HG02852 (cell line): ENCODE results near the gene LIFR.
"Not testable (repeated sequence)": the region's sequence is repeated elsewhere in the genome, so short reads cannot be mapped to it uniquely, and the experiment has no call there.

ENCODE experiments used
- ATAC-seq: cut with Tn5 transposase; IDR thresholded peaks from one replicate; pipeline ENCODE4 v1.9.1; 2021; ENCODE audit warnings: mild to moderate bottlenecking, moderate library complexity; ENCODE audit not compliant: unreplicated experiment

The LIFR gene

GRCh38 chr5:38524022-38524421, 32.4 kb downstream of the LIFR start:
- no peak for ATAC-seq

- ATAC-seq, result no peak
Observed at GRCh38 chr5:38519476-38519875, 37.0 kb downstream of the LIFR start.

GRCh38 chr5:38518341-38518740, 38.1 kb downstream of the LIFR start:
- no peak for ATAC-seq

- ATAC-seq, result not testable (repeated sequence)
Observed at GRCh38 chr5:38516649-38517048, 39.8 kb downstream of the LIFR start.

GRCh38 chr5:38515646-38516045, 40.8 kb downstream of the LIFR start:
- ATAC-seq, result no peak

GRCh38 chr5:38515092-38515491, 41.4 kb downstream of the LIFR start:
- ATAC-seq, result no peak

- ATAC-seq, result no peak
Observed at GRCh38 chr5:38509185-38509584, 47.3 kb downstream of the LIFR start.

GRCh38 chr5:38506302-38506701, 50.1 kb downstream of the LIFR start:
- no peak for ATAC-seq

GRCh38 chr5:38500573-38501260, 55.7 kb downstream of the LIFR start:
- no peak for ATAC-seq

- ATAC-seq, result no peak
Observed at GRCh38 chr5:38497946-38498345, 58.5 kb downstream of the LIFR start.

- no peak for ATAC-seq
Observed at GRCh38 chr5:38494763-38495162, 61.7 kb downstream of the LIFR start.

GRCh38 chr5:38494175-38494574, 62.3 kb downstream of the LIFR start:
- ATAC-seq, result no peak

- no peak for ATAC-seq
Observed at GRCh38 chr5:38483805-38484398, 72.5 kb downstream of the LIFR start.

- no peak for ATAC-seq
Observed at GRCh38 chr5:38479315-38479904, 77.0 kb downstream of the LIFR start.

- ATAC-seq, result no peak
Observed at GRCh38 chr5:38478878-38479277, 77.6 kb downstream of the LIFR start.

- ATAC-seq, result no peak
Observed at GRCh38 chr5:38478166-38478565, 78.3 kb downstream of the LIFR start.

GRCh38 chr5:38473008-38473407, 83.4 kb downstream of the LIFR start:
- no peak for ATAC-seq

- no peak for ATAC-seq
Observed at GRCh38 chr5:38472541-38472940, 83.9 kb downstream of the LIFR start.

- ATAC-seq, result no peak
Observed at GRCh38 chr5:38471709-38472108, 84.7 kb downstream of the LIFR start.

GRCh38 chr5:38469707-38470267, 86.7 kb downstream of the LIFR start:
- ATAC-seq, result no peak

GRCh38 chr5:38468978-38469706, 87.3 kb downstream of the LIFR start:
- ATAC-seq, result no peak
